Measurements from ENCODE around the gene MRAP.

- TF ChIP-seq POLR2A (IDR thresholded peaks at IDR 0.05) (no peak), CTCF (IDR thresholded peaks at IDR 0.05) (no peak)
Observed at GRCh38 chr21:32308696-32309095, 10.0 kb downstream of the MRAP start.

All from adrenal gland (tissue), 5 donors.